ENCODE data around the gene PARD6G.

DNA sequence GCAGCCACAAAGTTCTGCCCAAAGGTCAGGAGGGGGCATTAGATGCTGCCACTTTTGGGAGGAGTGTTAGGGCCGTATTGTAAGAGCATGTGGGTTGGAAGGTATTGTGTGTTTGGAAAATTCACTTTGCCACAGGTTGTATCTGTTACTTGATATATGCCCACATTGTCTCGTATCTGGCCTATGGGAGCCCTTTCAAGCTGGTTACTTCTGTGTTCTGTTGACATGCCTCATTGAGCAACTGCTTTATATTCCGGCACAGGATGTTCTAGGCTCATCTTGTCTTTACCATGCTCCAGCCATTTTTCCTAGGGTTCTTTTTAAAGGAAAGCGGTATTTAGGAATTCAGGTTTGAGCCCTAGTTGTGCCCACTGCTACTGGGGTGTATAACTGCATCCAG is 132.3 kb downstream of the PARD6G start:
- TF ChIP-seq, protein P1, sequence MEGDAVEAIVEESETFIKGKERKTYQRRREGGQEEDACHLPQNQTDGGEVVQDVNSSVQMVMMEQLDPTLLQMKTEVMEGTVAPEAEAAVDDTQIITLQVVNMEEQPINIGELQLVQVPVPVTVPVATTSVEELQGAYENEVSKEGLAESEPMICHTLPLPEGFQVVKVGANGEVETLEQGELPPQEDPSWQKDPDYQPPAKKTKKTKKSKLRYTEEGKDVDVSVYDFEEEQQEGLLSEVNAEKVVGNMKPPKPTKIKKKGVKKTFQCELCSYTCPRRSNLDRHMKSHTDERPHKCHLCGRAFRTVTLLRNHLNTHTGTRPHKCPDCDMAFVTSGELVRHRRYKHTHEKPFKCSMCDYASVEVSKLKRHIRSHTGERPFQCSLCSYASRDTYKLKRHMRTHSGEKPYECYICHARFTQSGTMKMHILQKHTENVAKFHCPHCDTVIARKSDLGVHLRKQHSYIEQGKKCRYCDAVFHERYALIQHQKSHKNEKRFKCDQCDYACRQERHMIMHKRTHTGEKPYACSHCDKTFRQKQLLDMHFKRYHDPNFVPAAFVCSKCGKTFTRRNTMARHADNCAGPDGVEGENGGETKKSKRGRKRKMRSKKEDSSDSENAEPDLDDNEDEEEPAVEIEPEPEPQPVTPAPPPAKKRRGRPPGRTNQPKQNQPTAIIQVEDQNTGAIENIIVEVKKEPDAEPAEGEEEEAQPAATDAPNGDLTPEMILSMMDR (IDR thresholded peaks at IDR 0.05; ENCODE audit: low read length): no peak
- TF ChIP-seq EZH2 (IDR thresholded peaks at IDR 0.05; ENCODE audit: borderline replicate concordance, low read length): no peak

Measured in OCI-LY1 (cell line).